ENCODE measurements around the gene C3orf20.

Gene C3orf20

GRCh38 chr3:14660942-14661341 lies 14.0 kb upstream of the C3orf20 start:
- no peak for ATAC-seq
- TF ChIP-seq ZNF8 (CRISPR knock-in tag; IDR thresholded peaks at IDR 0.05) (no peak), ZC3H10 (CRISPR knock-in tag; IDR thresholded peaks at IDR 0.05) (no peak), POU6F1 (CRISPR knock-in tag; IDR thresholded peaks at IDR 0.05; ENCODE audit: borderline replicate concordance, low read depth) (no peak), GLIS3 (CRISPR knock-in tag; IDR thresholded peaks at IDR 0.05) (no peak), CREB5 (CRISPR knock-in tag; IDR thresholded peaks at IDR 0.05; ENCODE audit: low read depth) (no peak), SNAI2 (CRISPR knock-in tag; IDR thresholded peaks at IDR 0.05) (no peak), PATZ1 (CRISPR knock-in tag; IDR thresholded peaks at IDR 0.05; ENCODE audit: borderline replicate concordance) (no peak), RARB (CRISPR knock-in tag; IDR thresholded peaks at IDR 0.05) (no peak), ZNF565 (CRISPR knock-in tag; conservative IDR thresholded peaks at IDR 0.05; ENCODE audit: low read depth) (no peak), CSDC2 (CRISPR knock-in tag; IDR thresholded peaks at IDR 0.05) (no peak), CSRNP3 (CRISPR knock-in tag; IDR thresholded peaks at IDR 0.05) (no peak), OSR1 (CRISPR knock-in tag; IDR thresholded peaks at IDR 0.05) (no peak), TSHZ2 (CRISPR knock-in tag; IDR thresholded peaks at IDR 0.05) (no peak), ISL1 (CRISPR knock-in tag; IDR thresholded peaks at IDR 0.05) (no peak)

- no peak for ATAC-seq
- TF ChIP-seq ZC3H10 (CRISPR knock-in tag; IDR thresholded peaks at IDR 0.05) (no peak), OSR1 (CRISPR knock-in tag; IDR thresholded peaks at IDR 0.05) (no peak), TOX (CRISPR knock-in tag; IDR thresholded peaks at IDR 0.05; ENCODE audit: borderline replicate concordance) (no peak), ZNF8 (CRISPR knock-in tag; IDR thresholded peaks at IDR 0.05) (no peak), GLIS3 (CRISPR knock-in tag; IDR thresholded peaks at IDR 0.05) (no peak), ZFP30 (CRISPR knock-in tag; IDR thresholded peaks at IDR 0.05) (no peak), PATZ1 (CRISPR knock-in tag; IDR thresholded peaks at IDR 0.05; ENCODE audit: borderline replicate concordance) (no peak), ESRRG (CRISPR knock-in tag; IDR thresholded peaks at IDR 0.05) (no peak), ZFP3 (CRISPR knock-in tag; IDR thresholded peaks at IDR 0.05) (no peak), CSRNP3 (CRISPR knock-in tag; IDR thresholded peaks at IDR 0.05) (no peak)
Observed at GRCh38 chr3:14663396-14664135, 11.4 kb upstream of the C3orf20 start.
